Keratinocyte (primary cell): ENCODE measurements around the gene NUP153.

Source experiments
- EZH2 ChIP-seq: IDR thresholded peaks from one replicate; pipeline ENCODE4 v1.6.1; 2012; ENCODE audit warnings: inconsistent platforms, mild to moderate bottlenecking, low read length, moderate library complexity
- TF ChIP-seq, protein P1 (sequence below), 3 experiments: IDR thresholded peaks in 1 of 3; conservative IDR thresholded peaks in 1 of 3; optimal IDR thresholded peaks in 1 of 3; 2 replicates in 2 of 3; 3 replicates in 1 of 3; pipeline versions ENCODE3 to v1.5.1; 2011; ENCODE audit warnings: low read length in 3 of 3, mild to moderate bottlenecking in 3 of 3, moderate library complexity in 2 of 3, control low read depth in 1 of 3, inconsistent platforms in 1 of 3; ENCODE audit not compliant: insufficient read depth in 2 of 3; ENCODE audit errors: extremely low read depth in 1 of 3

DNA sequence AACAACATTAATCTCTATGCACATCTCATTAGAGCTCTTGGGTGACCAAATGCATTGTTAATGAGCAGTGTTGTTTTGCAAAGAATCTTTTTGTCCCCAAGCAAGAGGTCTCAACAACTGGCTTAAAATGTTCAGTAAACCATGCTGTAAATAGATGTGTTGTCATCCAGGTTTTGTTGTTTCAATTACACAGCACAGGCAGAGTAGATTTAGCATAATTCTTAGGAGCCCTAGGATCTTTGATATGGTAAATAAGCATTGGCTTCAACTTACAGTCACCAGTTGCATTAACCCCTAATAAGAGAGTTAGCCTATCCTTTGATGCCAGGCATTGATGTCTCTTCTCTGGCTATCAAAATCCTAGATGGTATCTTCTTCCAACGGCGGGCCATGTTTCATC lies 23.3 kb downstream of the NUP153 start:
- TF ChIP-seq, protein P1, sequence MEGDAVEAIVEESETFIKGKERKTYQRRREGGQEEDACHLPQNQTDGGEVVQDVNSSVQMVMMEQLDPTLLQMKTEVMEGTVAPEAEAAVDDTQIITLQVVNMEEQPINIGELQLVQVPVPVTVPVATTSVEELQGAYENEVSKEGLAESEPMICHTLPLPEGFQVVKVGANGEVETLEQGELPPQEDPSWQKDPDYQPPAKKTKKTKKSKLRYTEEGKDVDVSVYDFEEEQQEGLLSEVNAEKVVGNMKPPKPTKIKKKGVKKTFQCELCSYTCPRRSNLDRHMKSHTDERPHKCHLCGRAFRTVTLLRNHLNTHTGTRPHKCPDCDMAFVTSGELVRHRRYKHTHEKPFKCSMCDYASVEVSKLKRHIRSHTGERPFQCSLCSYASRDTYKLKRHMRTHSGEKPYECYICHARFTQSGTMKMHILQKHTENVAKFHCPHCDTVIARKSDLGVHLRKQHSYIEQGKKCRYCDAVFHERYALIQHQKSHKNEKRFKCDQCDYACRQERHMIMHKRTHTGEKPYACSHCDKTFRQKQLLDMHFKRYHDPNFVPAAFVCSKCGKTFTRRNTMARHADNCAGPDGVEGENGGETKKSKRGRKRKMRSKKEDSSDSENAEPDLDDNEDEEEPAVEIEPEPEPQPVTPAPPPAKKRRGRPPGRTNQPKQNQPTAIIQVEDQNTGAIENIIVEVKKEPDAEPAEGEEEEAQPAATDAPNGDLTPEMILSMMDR (optimal IDR thresholded peaks at IDR 0.05 in 1 of 3, IDR thresholded peaks at IDR 0.05 in 1 of 3, conservative IDR thresholded peaks at IDR 0.05 in 1 of 3; ENCODE audit: extremely low read depth in 1 of 3, insufficient read depth in 2 of 3, low read length in 3 of 3): no peak
- TF ChIP-seq EZH2: no peak
